SU-DHL-6 (cell line): ENCODE results near the gene REM2.

Source experiments
- H2AFZ ChIP-seq: fragments of 200-600 bp; sonication (generic); 2 replicates; pipeline ENCODE4 v1.6.1; 2014; ENCODE audit warnings: low read depth, mild to moderate bottlenecking, moderate library complexity, mixed read lengths, antibody characterized with exemption, low read length; ENCODE audit not compliant: severe bottlenecking
- H3F3A ChIP-seq: fragments of 200-600 bp; shearing (Covaris generic); 2 replicates; pipeline ENCODE4 v1.6.0; 2016; ENCODE audit warnings: antibody characterized with exemption, mild to moderate bottlenecking; ENCODE audit not compliant: insufficient read depth
- H3K27ac ChIP-seq: fragments of 200-600 bp; sonication (generic); 2 replicates; pipeline ENCODE4 v1.5.1; 2016; ENCODE audit warnings: low read depth, mild to moderate bottlenecking, low read length, moderate library complexity, mixed read lengths
- H3K27me3 ChIP-seq: fragments of 200-600 bp; sonication (generic), shearing (Covaris generic); 2 replicates; pipeline ENCODE4 v1.6.0; 2014; ENCODE audit warnings: mild to moderate bottlenecking, low read length
- H3K36me3 ChIP-seq: fragments of 200-600 bp; sonication (generic); 2 replicates; pipeline ENCODE4 v1.6.1; 2014; ENCODE audit warnings: mild to moderate bottlenecking, low read length, mixed read lengths
- H3K4me2 ChIP-seq: fragments of 300-600, 200-600 bp; shearing (Covaris generic), sonication (generic); 2 replicates; pipeline ENCODE4 v1.6.0; 2014; ENCODE audit warnings: low read length, low read depth, mild to moderate bottlenecking; ENCODE audit not compliant: poor library complexity, severe bottlenecking
- H3K4me3 ChIP-seq: fragments of 200-600 bp; sonication (generic); 2 replicates; pipeline ENCODE4 v1.5.1; 2014; ENCODE audit warnings: antibody characterized with exemption, low read length, mild to moderate bottlenecking, mixed read lengths; ENCODE audit not compliant: insufficient read depth, poor library complexity, severe bottlenecking
- H3K79me2 ChIP-seq: fragments of 200-600 bp; sonication (generic); 2 replicates; pipeline ENCODE4 v1.6.1; 2014; ENCODE audit warnings: mild to moderate bottlenecking, low read length, moderate library complexity; ENCODE audit not compliant: insufficient read depth
- H3K9ac ChIP-seq: fragments of 200-600 bp; sonication (generic); 2 replicates; pipeline ENCODE4 v1.7.0; 2014; ENCODE audit warnings: mild to moderate bottlenecking, low read length
- H3K9me2 ChIP-seq: fragments of 200-600 bp; sonication (generic); replicated peaks from 2 replicates; pipeline ENCODE4 v1.6.1; 2014; ENCODE audit warnings: low read length; ENCODE audit not compliant: insufficient read depth
- H3K9me3 ChIP-seq: fragments of 200-600 bp; sonication (generic); 2 replicates; pipeline ENCODE4 v1.6.1; 2014; ENCODE audit warnings: low read length, mixed read lengths; ENCODE audit not compliant: insufficient read depth
- H4K20me1 ChIP-seq: fragments of 200-600 bp; sonication (generic); 2 replicates; pipeline ENCODE4 v1.6.1; 2014; ENCODE audit warnings: low read depth, mild to moderate bottlenecking, antibody characterized with exemption, low read length, moderate library complexity, mixed read lengths
- CTCF ChIP-seq: fragments of 200-600 bp; sonication (generic); IDR thresholded peaks from one replicate; pipeline ENCODE4 v1.5.1; 2017; ENCODE audit warnings: antibody characterized with exemption, mild to moderate bottlenecking, low read length, moderate library complexity; ENCODE audit not compliant: insufficient read depth, poor library complexity, severe bottlenecking
- EZH2phosphoT487 ChIP-seq: fragments of 200-600 bp; sonication (generic), shearing (Covaris generic); conservative IDR thresholded peaks from 2 replicates; pipeline ENCODE4 v1.6.1; 2018; ENCODE audit warnings: mild to moderate bottlenecking, antibody characterized with exemption, low read length, moderate library complexity, mixed read lengths

The REM2 gene

GRCh38 chr14:22861651-22862050, 21.4 kb upstream of the REM2 start:
- H4K20me1 ChIP-seq: no peaks in the 10 kb centered on the region
- no peak overlapping the region for H3K4me2 ChIP-seq
- no peak overlapping the region for H3K9ac ChIP-seq
- H3K27ac ChIP-seq: no peak overlapping the region
- no peak overlapping the region for H3K4me3 ChIP-seq
- no peaks in the 10 kb centered on the region for H3F3A ChIP-seq
- no peak overlapping the region for H2AFZ ChIP-seq
- H3K9me3 ChIP-seq: no peaks in the 10 kb centered on the region
- H3K79me2 ChIP-seq: no peaks in the 10 kb centered on the region
- no peaks in the 10 kb centered on the region for H3K36me3 ChIP-seq
- no peaks in the 10 kb centered on the region for H3K27me3 ChIP-seq
- no peaks in the 10 kb centered on the region for H3K9me2 ChIP-seq
- TF ChIP-seq CTCF (no peak), EZH2phosphoT487 (no peak)

- no peaks in the 10 kb centered on the region for H3K79me2 ChIP-seq
- H4K20me1 ChIP-seq: no peaks in the 10 kb centered on the region
- no peak overlapping the region for H3K27ac ChIP-seq
- H3K9me3 ChIP-seq: no peaks in the 10 kb centered on the region
- no peaks in the 10 kb centered on the region for H3K27me3 ChIP-seq
- H3K4me2 ChIP-seq: no peak overlapping the region
- H3K9me2 ChIP-seq: no peaks in the 10 kb centered on the region
- no peaks in the 10 kb centered on the region for H3F3A ChIP-seq
- no peak for TF ChIP-seq EZH2phosphoT487
- no peak for TF ChIP-seq CTCF
- no peak overlapping the region for H3K9ac ChIP-seq
- no peak overlapping the region for H3K4me3 ChIP-seq
- no peaks in the 10 kb centered on the region for H3K36me3 ChIP-seq
- H2AFZ ChIP-seq: no peak overlapping the region
Measured at GRCh38 chr14:22864979-22865378, 18.0 kb upstream of the REM2 start.

GRCh38 chr14:22865424-22866405, 17.3 kb upstream of the REM2 start:
- Histone ChIP-seq H3K9me3 (no peaks in the 10 kb centered on the region), H3F3A (peaks cover 4% of the 10 kb centered on the region), H3K4me3 (no peak overlapping the region), H3K9ac (no peak overlapping the region), H3K9me2 (no peaks in the 10 kb centered on the region), H4K20me1 (no peaks in the 10 kb centered on the region), H3K36me3 (no peaks in the 10 kb centered on the region), H3K79me2 (no peaks in the 10 kb centered on the region), H2AFZ (no peak overlapping the region), H3K27me3 (no peaks in the 10 kb centered on the region), H3K27ac (no peak overlapping the region), H3K4me2 (no peak overlapping the region)
- TF ChIP-seq CTCF: peak; percentile 19
- no peak for TF ChIP-seq EZH2phosphoT487
